Right renal pelvis (tissue), 4 donors: Measurements from ENCODE around the gene CKAP5. TPM values are rescaled to one million over a fixed set of nuclear protein-coding genes. Genes with fewer than 3 reads are reported as not detected.

Source experiments
- DNase-seq, 4 donors: peaks; one replicate each; pipeline ENCODE4 v3.0.0-alpha.2; 2013; ENCODE audit warnings: low read depth in 4 of 4, low spot score in 3 of 4, missing footprints in 1 of 4
- polyA plus RNA-seq, 4 donors: library from polyadenylated mRNA; unstranded; fragments of 120-200 nt; gene quantifications; one replicate each; pipeline ENCODE4 v1.2.1, GENCODE V29; 2013; ENCODE audit not compliant: insufficient read length in 4 of 4

CKAP5 gene
- polyA plus RNA-seq, result 100 to 1,000 TPM in 3 of 4 donors, 10 to 100 TPM in 1; 86.6 to 111 (median 104) TPM

- DNase-seq, result peak; percentile 80 to 87 (median 86)
Observed at GRCh38 chr11:46845740-46846509, at the start of gene CKAP5. Gene CKAP5, minus strand, starts transcription at chr11:46846280. Its CDS starts 25,049 bp downstream, at chr11:46821231.

GRCh38 chr11:46895821-46896220, 49.7 kb upstream of the CKAP5 start:
- DNase-seq, result no peak

DNA sequence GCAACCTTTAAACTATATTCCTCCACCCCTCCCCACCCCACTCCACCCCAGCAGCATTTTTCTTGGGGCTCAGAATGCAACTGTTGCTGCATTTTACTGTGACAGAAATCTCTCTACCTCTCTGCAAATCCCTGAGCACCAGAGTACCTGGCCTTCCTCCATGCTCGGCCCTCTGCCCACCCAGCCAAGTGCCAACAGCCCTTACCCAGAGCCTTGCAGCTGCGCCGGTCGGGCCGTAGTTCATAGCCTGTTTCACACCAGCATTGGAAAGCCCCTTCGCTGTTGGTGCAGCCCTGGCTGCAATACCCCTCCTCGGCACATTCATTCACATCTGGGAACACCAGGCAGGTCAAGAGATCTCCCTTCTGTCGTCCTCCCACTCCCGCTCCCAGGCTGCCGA, 48.9 kb upstream of the CKAP5 start:
- no peak for DNase-seq

- no peak for DNase-seq
Observed at GRCh38 chr11:46894506-46894905, 48.4 kb upstream of the CKAP5 start.

DNA sequence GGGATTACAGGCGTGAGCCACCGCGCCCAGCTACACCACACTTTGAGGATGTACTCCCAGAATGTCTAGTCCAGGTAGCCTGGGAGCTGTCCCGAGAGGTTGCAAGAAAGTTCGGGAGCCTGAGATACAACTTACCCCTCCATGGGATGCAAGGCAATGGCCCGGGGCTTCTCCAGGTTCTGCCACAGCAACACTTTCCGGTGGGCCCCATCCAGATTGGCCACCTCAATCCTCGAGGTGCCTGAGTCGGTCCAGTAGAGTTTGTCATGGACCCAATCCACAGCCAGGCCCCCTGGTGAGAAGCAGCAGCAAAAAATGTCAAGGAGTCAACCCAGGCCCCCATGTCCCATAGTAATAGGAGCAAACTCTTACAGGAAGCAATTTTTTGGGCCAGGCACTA, 46.8 kb upstream of the CKAP5 start:
- no peak for DNase-seq

GRCh38 chr11:46892109-46892508, 46.0 kb upstream of the CKAP5 start:
- DNase-seq, result no peak

DNA sequence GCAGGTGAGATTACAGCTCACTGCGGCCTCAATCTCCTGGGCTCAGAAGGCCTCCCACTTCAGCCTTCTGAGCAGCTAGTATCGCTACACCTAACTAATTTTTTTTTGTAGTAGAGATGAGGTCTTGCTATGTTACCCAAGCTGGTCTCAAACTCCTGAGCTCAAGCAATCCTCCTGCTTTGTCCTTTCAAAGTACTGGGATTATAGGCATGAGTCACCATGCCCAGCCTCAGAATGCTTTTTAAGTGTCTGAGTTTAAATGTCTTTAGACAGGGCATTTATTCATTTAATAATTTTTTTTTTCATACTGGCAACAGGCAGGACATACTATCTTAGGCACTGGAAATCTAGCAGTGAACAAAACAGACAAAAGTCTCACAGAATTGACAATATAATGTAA, 44.6 kb upstream of the CKAP5 start:
- no peak for DNase-seq

DNA sequence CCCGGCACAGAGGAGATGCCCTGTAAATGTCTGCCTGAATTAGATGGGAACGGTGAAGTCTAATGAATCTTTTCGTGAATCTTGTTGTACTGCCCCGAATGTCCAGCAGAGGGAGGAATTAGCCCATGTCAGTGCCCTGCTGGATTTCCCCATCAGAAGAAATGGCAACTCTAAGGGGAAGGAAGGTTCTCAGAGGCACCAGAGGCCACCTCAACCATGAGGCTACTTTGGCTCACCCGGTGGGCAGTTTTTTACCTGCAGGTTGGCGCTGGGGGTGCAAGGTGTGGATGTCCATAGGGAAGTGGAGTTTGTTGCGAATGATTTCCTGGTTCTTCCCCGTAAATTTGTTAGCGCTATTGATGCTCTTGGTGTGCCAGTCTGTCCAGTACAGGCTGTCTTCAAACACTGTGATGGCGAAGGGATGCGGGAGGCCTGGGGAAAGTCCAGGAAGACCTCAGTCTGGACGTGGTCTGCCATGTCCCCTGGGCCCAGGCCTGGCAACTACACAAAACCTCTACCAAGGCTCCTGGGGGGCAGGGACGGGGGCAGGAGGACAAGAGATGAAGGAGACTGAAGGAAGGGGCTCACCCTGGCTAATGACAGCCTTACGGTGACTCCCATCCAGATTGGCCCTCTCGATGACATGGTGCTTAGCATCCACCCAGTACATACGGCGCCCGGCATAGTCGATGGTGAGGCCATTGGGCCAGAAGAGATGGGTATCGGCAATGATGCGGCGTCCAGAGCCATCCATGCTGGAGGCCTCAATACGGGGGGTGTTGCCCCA, 43.8 kb upstream of the CKAP5 start:
- DNase-seq, result peak; percentile 50 to 70 (median 64)

DNA sequence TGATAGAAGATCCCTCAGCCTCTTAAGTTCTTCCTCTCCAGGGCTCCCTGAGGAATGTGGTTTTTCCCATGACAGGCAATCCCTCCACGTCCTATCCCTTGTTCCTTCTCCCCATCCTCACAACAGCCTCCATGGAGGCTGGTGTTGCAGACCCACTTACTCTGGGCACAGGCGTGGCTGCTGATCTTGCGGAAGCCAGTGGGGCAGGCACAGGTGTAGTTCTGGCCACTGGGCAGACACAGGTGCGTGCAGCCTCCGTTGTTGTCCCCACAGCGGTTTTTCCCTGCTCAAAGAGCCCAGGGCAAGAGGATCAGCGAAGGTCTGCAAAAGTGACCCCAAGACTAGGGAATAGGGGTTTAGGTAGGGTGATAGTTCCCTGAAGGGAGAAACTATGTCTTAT, 43.2 kb upstream of the CKAP5 start:
- DNase-seq, result no peak

GRCh38 chr11:46888636-46889035, 42.6 kb upstream of the CKAP5 start:
- DNase-seq, result no peak

- DNase-seq, result no peak
Observed at GRCh38 chr11:46886211-46886610, 40.1 kb upstream of the CKAP5 start.

DNA sequence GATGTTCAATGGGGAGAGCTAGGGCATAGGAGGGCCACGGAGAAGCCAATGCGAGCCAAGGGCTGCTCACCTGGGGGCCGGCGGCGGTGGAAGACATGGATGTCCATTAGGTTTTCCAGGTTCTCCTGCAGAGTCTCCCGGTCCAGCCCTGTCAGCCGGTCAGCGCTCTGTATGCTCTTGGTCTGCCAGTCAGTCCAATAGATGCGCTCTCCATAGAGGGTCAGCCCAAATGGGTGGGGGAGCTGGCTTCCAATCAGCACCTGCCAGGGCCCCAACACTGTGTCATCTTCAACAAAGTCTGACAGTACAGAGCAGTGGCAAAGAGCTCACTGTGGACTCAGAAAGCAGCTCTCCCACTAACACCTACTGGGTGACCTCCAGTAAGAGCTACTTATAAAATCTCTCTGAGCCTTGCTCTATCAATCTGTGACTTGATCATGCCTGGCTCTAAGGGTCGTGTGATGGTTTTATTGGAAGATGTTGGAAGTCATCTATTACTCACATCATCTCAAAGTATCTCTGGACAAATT, 33.0 kb upstream of the CKAP5 start:
- DNase-seq, result no peak

DNA sequence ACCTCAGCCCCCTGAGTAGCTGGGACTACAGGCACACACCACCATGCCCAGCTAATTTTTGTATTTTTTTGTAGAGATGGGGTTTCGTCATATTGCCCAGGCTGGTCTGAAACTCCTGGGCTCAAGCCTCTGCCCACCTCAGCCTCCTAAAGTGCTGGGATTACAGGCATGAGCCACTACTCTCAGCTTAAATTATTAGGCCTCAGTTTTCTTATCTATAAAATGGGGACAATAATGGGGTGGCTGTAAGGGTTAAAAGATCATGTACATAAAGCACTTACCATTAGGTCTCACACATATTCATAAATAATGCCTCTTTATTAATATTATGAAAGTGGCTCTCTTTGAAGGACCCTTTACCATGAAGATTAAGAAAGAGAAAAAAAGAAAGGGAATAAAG, 31.5 kb upstream of the CKAP5 start:
- DNase-seq, result no peak

DNA sequence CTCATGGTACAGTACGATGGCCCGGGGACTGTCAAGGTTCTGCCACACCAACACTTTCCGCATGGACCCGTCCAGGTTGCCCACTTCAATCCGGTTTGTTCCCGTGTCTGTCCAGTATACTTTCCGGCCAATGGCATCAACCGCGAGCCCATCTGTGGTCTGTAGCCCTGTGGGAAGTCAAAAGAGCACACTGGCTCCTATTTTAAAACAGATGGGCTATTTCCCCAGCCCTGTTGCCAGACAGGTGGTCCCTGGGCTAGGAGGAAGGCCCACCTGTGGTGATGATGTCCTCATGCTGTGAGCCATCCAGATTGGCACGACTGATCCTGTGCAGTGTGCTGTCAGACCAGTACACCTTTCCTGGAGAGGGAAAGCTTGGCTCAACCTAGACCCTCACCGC, 30.4 kb upstream of the CKAP5 start:
- no peak for DNase-seq

- DNase-seq, result no peak
Observed at GRCh38 chr11:46874586-46874985, 28.5 kb upstream of the CKAP5 start.

- no peak for DNase-seq
Observed at GRCh38 chr11:46868912-46869311, 22.8 kb upstream of the CKAP5 start.

GRCh38 chr11:46865340-46865739, 19.3 kb upstream of the CKAP5 start:
- DNase-seq, result no peak

GRCh38 chr11:46860218-46860617, 14.1 kb upstream of the CKAP5 start:
- DNase-seq, result no peak

GRCh38 chr11:46858920-46859546, 13.0 kb upstream of the CKAP5 start:
- DNase-seq, result no peak

DNA sequence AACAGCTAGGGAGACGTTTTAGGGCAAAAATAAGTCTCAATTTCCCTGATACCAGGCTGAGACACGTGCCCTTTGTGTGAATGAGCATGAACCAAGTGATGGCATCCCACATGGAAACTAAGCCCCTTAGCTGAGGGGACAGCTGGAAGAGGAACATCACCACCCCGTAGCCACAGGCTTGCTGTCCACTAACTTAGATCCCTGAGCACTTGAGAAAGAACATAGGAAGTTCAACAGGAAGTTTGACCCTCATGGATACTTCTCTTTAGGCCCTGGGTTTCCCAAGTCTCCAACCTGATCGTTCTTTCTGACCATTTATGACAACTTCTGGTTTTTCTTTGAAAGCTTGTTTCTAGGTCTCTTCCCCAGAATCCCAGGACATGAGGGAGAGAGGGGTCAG, 11.6 kb upstream of the CKAP5 start:
- no peak for DNase-seq
